Gastroesophageal sphincter (tissue), 3 donors: ENCODE measurements around the gene KLRK1.

Source experiments
- EP300 ChIP-seq: sonication (generic); formaldehyde crosslinking; IDR thresholded peaks from one replicate; pipeline ENCODE4 v1.6.1; 2017; ENCODE audit warnings: antibody characterized with exemption, mild to moderate bottlenecking
- POLR2A ChIP-seq, 2 donors: fragments of 450-650 bp; IDR thresholded peaks; one replicate each; pipeline ENCODE4 v1.6.1; 2017; ENCODE audit warnings: antibody characterized with exemption in 2 of 2, mild to moderate bottlenecking in 2 of 2, moderate library complexity in 1 of 2
- POLR2AphosphoS5 ChIP-seq: sonication (generic); formaldehyde crosslinking; IDR thresholded peaks from one replicate; pipeline ENCODE4 v1.6.1; 2017; ENCODE audit warnings: antibody characterized with exemption
- TF ChIP-seq, protein P1 (sequence below), 4 experiments: fragments of 200-600 bp in 2 of 4; fragments of 450-650 bp in 2 of 4; sonication (generic) in 1 of 4; IDR thresholded peaks; one replicate each; pipeline ENCODE4 v1.5.1; 2017 to 2019; ENCODE audit warnings: antibody characterized with exemption in 4 of 4, mild to moderate bottlenecking in 2 of 4, moderate library complexity in 2 of 4

DNA sequence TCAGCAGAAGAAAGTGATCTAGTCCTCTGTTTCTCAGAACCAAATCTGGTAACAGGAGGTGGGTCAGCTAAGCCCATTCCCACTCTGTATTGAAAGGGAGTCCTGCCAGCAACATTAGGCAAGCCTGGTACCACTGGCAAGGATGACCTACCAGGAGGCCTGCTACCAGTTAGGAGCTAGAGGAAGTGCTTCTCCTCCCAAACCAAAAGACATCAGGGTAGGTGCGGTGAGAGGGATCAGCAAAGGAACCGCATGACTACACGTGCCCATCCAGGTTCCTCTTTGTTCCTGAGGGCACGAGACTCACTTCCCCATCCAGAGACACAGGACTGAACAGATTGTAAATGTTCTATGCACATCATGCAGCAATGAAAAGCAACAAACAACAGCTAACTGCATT, 16.9 kb upstream of the KLRK1 start:
- TF ChIP-seq, protein P1, sequence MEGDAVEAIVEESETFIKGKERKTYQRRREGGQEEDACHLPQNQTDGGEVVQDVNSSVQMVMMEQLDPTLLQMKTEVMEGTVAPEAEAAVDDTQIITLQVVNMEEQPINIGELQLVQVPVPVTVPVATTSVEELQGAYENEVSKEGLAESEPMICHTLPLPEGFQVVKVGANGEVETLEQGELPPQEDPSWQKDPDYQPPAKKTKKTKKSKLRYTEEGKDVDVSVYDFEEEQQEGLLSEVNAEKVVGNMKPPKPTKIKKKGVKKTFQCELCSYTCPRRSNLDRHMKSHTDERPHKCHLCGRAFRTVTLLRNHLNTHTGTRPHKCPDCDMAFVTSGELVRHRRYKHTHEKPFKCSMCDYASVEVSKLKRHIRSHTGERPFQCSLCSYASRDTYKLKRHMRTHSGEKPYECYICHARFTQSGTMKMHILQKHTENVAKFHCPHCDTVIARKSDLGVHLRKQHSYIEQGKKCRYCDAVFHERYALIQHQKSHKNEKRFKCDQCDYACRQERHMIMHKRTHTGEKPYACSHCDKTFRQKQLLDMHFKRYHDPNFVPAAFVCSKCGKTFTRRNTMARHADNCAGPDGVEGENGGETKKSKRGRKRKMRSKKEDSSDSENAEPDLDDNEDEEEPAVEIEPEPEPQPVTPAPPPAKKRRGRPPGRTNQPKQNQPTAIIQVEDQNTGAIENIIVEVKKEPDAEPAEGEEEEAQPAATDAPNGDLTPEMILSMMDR (IDR thresholded peaks at IDR 0.05) = no peak
- TF ChIP-seq POLR2A (IDR thresholded peaks at IDR 0.05) (no peak), POLR2AphosphoS5 (no peak), EP300 (no peak)
